Muscle layer of duodenum (tissue), 2 donors: Measurements from ENCODE around the gene TMUB1.

Experiments used
- H3K27ac ChIP-seq: one replicate; pipeline ENCODE4 v1.7.0; 2013; ENCODE audit warnings: mild to moderate bottlenecking, low read length
- H3K27me3 ChIP-seq: one replicate; pipeline ENCODE4 v1.7.0; 2013; ENCODE audit warnings: low read depth, mild to moderate bottlenecking, control low read depth, low read length
- H3K36me3 ChIP-seq, 2 donors: one replicate each; pipeline ENCODE4 v1.7.0; 2013; ENCODE audit warnings: low read length in 2 of 2, control low read depth in 1 of 2, mild to moderate bottlenecking in 1 of 2; ENCODE audit not compliant: insufficient read depth in 2 of 2, control insufficient read depth in 1 of 2
- H3K4me1 ChIP-seq, 2 donors: one replicate each; pipeline ENCODE4 v1.7.0; 2013; ENCODE audit warnings: low read length in 2 of 2, mild to moderate bottlenecking in 2 of 2, control low read depth in 1 of 2, moderate library complexity in 1 of 2; ENCODE audit not compliant: insufficient read depth in 2 of 2, control insufficient read depth in 1 of 2
- H3K4me3 ChIP-seq, 2 donors: one replicate each; pipeline ENCODE4 v1.7.0; 2013; ENCODE audit warnings: low read length in 2 of 2, low read depth in 1 of 2, mild to moderate bottlenecking in 1 of 2
- H3K9me3 ChIP-seq, 2 donors: one replicate each; pipeline ENCODE4 v1.7.0; 2013; ENCODE audit warnings: low read length in 2 of 2, control low read depth in 1 of 2, mild to moderate bottlenecking in 1 of 2; ENCODE audit not compliant: control insufficient read depth in 1 of 2
- donor health status: healthy.

TMUB1 gene

GRCh38 chr7:151126491-151127137, 43.3 kb upstream of the TMUB1 start:
- H3K4me3 ChIP-seq: peak overlapping the region in 1 of 2 donors; percentile 60
- no peak overlapping the region for H3K27ac ChIP-seq
- H3K27me3 ChIP-seq: no peaks in the 10 kb centered on the region
- peaks cover 17 to 61% of the 10 kb centered on the region in 2 donors for H3K36me3 ChIP-seq
- no peaks in the 10 kb centered on the region for H3K9me3 ChIP-seq
- H3K4me1 ChIP-seq: peaks cover 0 to 3% of the 10 kb centered on the region in 2 donors

GRCh38 chr7:151125846-151126481, 42.7 kb upstream of the TMUB1 start:
- no peaks in the 10 kb centered on the region for H3K9me3 ChIP-seq
- H3K4me3 ChIP-seq: peak overlapping the region; percentile 42 to 60
- peaks cover 0 to 3% of the 10 kb centered on the region in 2 donors for H3K4me1 ChIP-seq
- peaks cover 17 to 67% of the 10 kb centered on the region in 2 donors for H3K36me3 ChIP-seq
- no peaks in the 10 kb centered on the region for H3K27me3 ChIP-seq
- no peak overlapping the region for H3K27ac ChIP-seq

- Histone ChIP-seq H3K27me3 (no peaks in the 10 kb centered on the region), H3K27ac (no peak overlapping the region), H3K4me3 (peak overlapping the region; percentile 42 to 60), H3K4me1 (peaks cover 0 to 3% of the 10 kb centered on the region in 2 donors), H3K36me3 (peaks cover 17 to 69% of the 10 kb centered on the region in 2 donors), H3K9me3 (no peaks in the 10 kb centered on the region)
Observed at GRCh38 chr7:151125470-151125845, 42.2 kb upstream of the TMUB1 start.

GRCh38 chr7:151124899-151125399, 41.7 kb upstream of the TMUB1 start:
- H3K4me1 ChIP-seq: peaks cover 0 to 3% of the 10 kb centered on the region in 2 donors
- H3K36me3 ChIP-seq: peaks cover 17 to 69% of the 10 kb centered on the region in 2 donors
- H3K4me3 ChIP-seq: peak overlapping the region in 1 of 2 donors; percentile 60
- no peak overlapping the region for H3K27ac ChIP-seq
- no peaks in the 10 kb centered on the region for H3K9me3 ChIP-seq
- H3K27me3 ChIP-seq: no peaks in the 10 kb centered on the region

- H3K27me3 ChIP-seq: no peaks in the 10 kb centered on the region
- no peaks in the 10 kb centered on the region for H3K9me3 ChIP-seq
- H3K4me1 ChIP-seq: peaks cover 0 to 3% of the 10 kb centered on the region in 2 donors
- H3K4me3 ChIP-seq: no peak overlapping the region
- no peak overlapping the region for H3K27ac ChIP-seq
- peaks cover 19 to 69% of the 10 kb centered on the region in 2 donors for H3K36me3 ChIP-seq
Observed at GRCh38 chr7:151124481-151124880, 41.2 kb upstream of the TMUB1 start.

GRCh38 chr7:151123822-151124464, 40.6 kb upstream of the TMUB1 start:
- Histone ChIP-seq H3K4me1 (peaks cover 0 to 3% of the 10 kb centered on the region in 2 donors), H3K9me3 (no peaks in the 10 kb centered on the region), H3K4me3 (no peak overlapping the region), H3K27me3 (no peaks in the 10 kb centered on the region), H3K27ac (no peak overlapping the region), H3K36me3 (peaks cover 24 to 69% of the 10 kb centered on the region in 2 donors)

- Histone ChIP-seq H3K36me3 (peaks cover 26 to 69% of the 10 kb centered on the region in 2 donors), H3K4me1 (peaks cover 0 to 3% of the 10 kb centered on the region in 2 donors)
Observed at GRCh38 chr7:151123158-151123821, 40.0 kb upstream of the TMUB1 start.

GRCh38 chr7:151122796-151123157, 39.5 kb upstream of the TMUB1 start:
- Histone ChIP-seq H3K36me3 (peaks cover 21 to 70% of the 10 kb centered on the region in 2 donors), H3K4me1 (peaks cover 0 to 3% of the 10 kb centered on the region in 2 donors), H3K9me3 (no peaks in the 10 kb centered on the region), H3K27ac (no peak overlapping the region), H3K27me3 (no peaks in the 10 kb centered on the region), H3K4me3 (no peak overlapping the region)

More at GRCh38 chr7:151123158-151123821, 40.0 kb upstream of the TMUB1 start:
- H3K4me3 ChIP-seq: no peak overlapping the region
- no peak overlapping the region for H3K27ac ChIP-seq
- H3K9me3 ChIP-seq: no peaks in the 10 kb centered on the region
- H3K27me3 ChIP-seq: no peaks in the 10 kb centered on the region

GRCh38 chr7:151122276-151122675, 39.0 kb upstream of the TMUB1 start:
- Histone ChIP-seq H3K4me3 (no peak overlapping the region), H3K9me3 (no peaks in the 10 kb centered on the region), H3K4me1 (peaks cover 0 to 3% of the 10 kb centered on the region in 2 donors), H3K27ac (no peak overlapping the region), H3K27me3 (no peaks in the 10 kb centered on the region), H3K36me3 (peaks cover 21 to 67% of the 10 kb centered on the region in 2 donors)

GRCh38 chr7:151121380-151122170, 38.3 kb upstream of the TMUB1 start:
- Histone ChIP-seq H3K27ac (no peak overlapping the region), H3K4me3 (no peak overlapping the region), H3K36me3 (peaks cover 21 to 64% of the 10 kb centered on the region in 2 donors), H3K4me1 (peaks cover 0 to 3% of the 10 kb centered on the region in 2 donors), H3K9me3 (no peaks in the 10 kb centered on the region), H3K27me3 (no peaks in the 10 kb centered on the region)
